Esophagus muscularis mucosa (tissue), 4 donors: Measurements from ENCODE around the gene ARRB2. TPM values are rescaled to one million over a fixed set of nuclear protein-coding genes. Genes with fewer than 3 reads are reported as not detected.

Experiments used
- DNase-seq: peaks from one replicate; pipeline ENCODE4 v3.0.0-alpha.2; 2017; ENCODE audit errors: extremely low spot score
- H3K27ac ChIP-seq, 4 donors: fragments of 200-600 bp; sonication (generic); replicated peaks in 1 of 4; 1 replicate in 3 of 4; 2 replicates in 1 of 4; pipeline ENCODE4 v1.5.1; 2016 to 2019; ENCODE audit warnings: mild to moderate bottlenecking in 1 of 4
- H3K27me3 ChIP-seq, 4 donors: fragments of 200-600 bp; sonication (generic); one replicate each; pipeline versions ENCODE4 v1.5.1 to v1.6.0; 2016 to 2019
- H3K36me3 ChIP-seq, 4 donors: fragments of 200-600 bp; sonication (generic); one replicate each; pipeline ENCODE4 v1.5.1; 2016 to 2019
- H3K4me1 ChIP-seq, 4 donors: fragments of 200-600 bp; sonication (generic); one replicate each; pipeline ENCODE4 v1.5.1; 2016 to 2019
- H3K4me3 ChIP-seq, 4 donors: fragments of 200-600 bp; sonication (generic); 1 replicate in 2 of 4; 2 replicates in 2 of 4; pipeline ENCODE4 v1.5.1; 2016 to 2019; ENCODE audit warnings: mild to moderate bottlenecking in 4 of 4, moderate library complexity in 1 of 4
- H3K9me3 ChIP-seq, 4 donors: fragments of 200-600 bp; sonication (generic); 1 replicate in 3 of 4; 2 replicates in 1 of 4; pipeline ENCODE4 v1.5.1; 2016 to 2019
- EP300 ChIP-seq: sonication (generic); formaldehyde crosslinking; IDR thresholded peaks from one replicate; pipeline ENCODE4 v1.6.1; 2017; ENCODE audit warnings: antibody characterized with exemption
- POLR2A ChIP-seq: fragments of 450-650 bp; IDR thresholded peaks from one replicate; pipeline ENCODE4 v1.6.1; 2017; ENCODE audit warnings: antibody characterized with exemption, moderate library complexity, mild to moderate bottlenecking, low read depth
- POLR2AphosphoS5 ChIP-seq, 2 donors: sonication (generic); formaldehyde crosslinking; IDR thresholded peaks; one replicate each; pipeline ENCODE4 v1.6.1; 2017; ENCODE audit warnings: antibody characterized with exemption in 2 of 2
- WGBS: methylation state at CpG from one replicate; pipeline ENCODE4 v1.1.5; 2018; 5-methylcytosine and 5-hydroxymethylcytosine counted together
- intact Hi-C: fragments of 100-400 bp; cut with DNase I; formaldehyde crosslinking; loops from one replicate; pipeline ENCODE4 v1.15.1; 2023
- total RNA-seq, 4 donors: library from RNA; depleted of rRNA; stranded (reverse); fragments of >200 nt; gene quantifications; one replicate each; pipeline versions ENCODE4 v1.1.0 to v1.2.1, GENCODE V29; 2016
- TF ChIP-seq, protein P1 (sequence below), 3 experiments: fragments of 200-600 bp in 2 of 3; fragments of 450-650 bp in 1 of 3; sonication (generic) in 2 of 3; IDR thresholded peaks; one replicate each; pipeline ENCODE4 v1.5.1; 2017 to 2019; ENCODE audit warnings: antibody characterized with exemption in 3 of 3, mild to moderate bottlenecking in 2 of 3, moderate library complexity in 1 of 3

The ARRB2 gene
- total RNA-seq, 4 donors from 2014 or later, result 25.4 to 41.4 (median 31.4) TPM

DNA sequence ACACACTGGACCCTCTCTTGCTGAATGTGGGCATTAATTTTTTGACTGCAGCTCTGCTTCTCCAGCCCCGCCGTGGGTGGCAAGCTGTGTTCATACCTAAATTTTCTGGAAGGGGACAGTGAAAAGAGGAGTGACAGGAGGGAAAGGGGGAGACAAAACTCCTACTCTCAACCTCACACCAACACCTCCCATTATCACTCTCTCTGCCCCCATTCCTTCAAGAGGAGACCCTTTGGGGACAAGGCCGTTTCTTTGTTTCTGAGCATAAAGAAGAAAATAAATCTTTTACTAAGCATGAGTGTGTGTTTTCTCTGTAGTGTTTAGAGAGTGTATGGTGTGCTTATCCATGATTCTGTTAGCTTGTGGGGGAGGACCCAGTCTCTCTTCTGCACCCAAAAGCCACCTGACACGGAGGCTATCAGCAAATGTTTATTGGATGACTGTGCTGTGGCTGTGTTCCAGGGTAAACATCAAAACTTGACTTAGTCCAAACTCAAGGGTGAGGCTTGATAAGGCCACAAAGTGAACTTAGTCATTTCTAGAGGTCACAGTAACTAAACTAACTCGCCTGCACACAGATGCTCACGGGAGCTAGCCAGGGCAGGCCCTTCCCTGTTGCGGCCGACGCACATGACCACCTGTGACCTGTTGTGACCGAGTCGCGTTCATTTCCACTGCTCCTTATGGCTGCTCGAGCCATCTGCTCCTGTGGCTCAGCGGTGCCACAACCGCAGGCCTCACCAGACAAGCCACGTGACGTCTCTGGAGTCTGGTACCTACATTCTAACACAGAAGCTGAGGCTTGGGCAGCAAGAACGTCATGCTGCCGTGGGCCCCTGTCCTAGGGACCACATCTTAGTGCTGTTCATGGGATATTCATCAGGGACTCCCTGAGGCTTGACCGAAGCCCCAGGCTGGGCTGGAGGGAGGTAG, 11.0 kb downstream of the ARRB2 start:
- no peak for DNase-seq
- 85% methylated on average over 12 of the region's 20 CpGs for WGBS
- H3K36me3 ChIP-seq, result peaks cover 12 to 45% (median 32%) of the 10 kb centered on the region in 4 donors
- intact Hi-C loops, result no loop called here
- no peak for TF ChIP-seq EP300
- TF ChIP-seq, protein P1, sequence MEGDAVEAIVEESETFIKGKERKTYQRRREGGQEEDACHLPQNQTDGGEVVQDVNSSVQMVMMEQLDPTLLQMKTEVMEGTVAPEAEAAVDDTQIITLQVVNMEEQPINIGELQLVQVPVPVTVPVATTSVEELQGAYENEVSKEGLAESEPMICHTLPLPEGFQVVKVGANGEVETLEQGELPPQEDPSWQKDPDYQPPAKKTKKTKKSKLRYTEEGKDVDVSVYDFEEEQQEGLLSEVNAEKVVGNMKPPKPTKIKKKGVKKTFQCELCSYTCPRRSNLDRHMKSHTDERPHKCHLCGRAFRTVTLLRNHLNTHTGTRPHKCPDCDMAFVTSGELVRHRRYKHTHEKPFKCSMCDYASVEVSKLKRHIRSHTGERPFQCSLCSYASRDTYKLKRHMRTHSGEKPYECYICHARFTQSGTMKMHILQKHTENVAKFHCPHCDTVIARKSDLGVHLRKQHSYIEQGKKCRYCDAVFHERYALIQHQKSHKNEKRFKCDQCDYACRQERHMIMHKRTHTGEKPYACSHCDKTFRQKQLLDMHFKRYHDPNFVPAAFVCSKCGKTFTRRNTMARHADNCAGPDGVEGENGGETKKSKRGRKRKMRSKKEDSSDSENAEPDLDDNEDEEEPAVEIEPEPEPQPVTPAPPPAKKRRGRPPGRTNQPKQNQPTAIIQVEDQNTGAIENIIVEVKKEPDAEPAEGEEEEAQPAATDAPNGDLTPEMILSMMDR (IDR thresholded peaks at IDR 0.05), result no peak
- TF ChIP-seq POLR2A, result no peak
- H3K9me3 ChIP-seq, result no peaks in the 10 kb centered on the region
- H3K27ac ChIP-seq, result no peak overlapping the region
- H3K4me1 ChIP-seq, result peaks cover 0 to 5% (median 2%) of the 10 kb centered on the region in 4 donors
- no peaks in the 10 kb centered on the region for H3K27me3 ChIP-seq
- no peak overlapping the region for H3K4me3 ChIP-seq

DNA sequence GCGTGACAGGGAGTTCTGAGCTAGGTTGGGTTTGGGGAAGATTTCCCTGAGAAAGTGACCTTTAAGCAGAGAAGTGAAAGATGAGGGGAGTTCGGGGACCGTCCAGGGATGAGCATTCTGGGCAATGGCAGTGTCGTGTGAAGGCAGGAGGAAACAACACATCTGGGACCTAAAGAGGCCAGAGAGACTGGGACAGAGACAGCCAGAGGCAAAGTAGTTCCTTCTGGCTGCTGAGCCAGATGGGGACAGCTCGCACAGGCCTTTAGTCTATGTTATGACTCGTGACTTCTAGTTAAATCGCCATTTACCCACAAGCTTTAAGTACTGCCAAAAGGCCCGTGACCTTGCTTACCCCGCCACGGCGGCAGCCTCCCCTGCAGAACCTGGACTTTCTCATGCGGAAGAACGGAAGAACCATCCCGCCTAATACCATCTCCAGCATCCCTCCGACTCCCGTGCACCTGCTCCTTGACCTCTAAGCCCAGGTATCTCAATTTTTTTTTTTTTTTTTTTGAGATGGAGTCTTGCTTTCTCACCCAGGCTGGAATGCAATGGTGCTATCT, 12.3 kb downstream of the ARRB2 start:
- Histone ChIP-seq H3K9me3 (no peaks in the 10 kb centered on the region), H3K27me3 (no peaks in the 10 kb centered on the region), H3K4me1 (peaks cover 0 to 5% (median 2%) of the 10 kb centered on the region in 4 donors), H3K36me3 (peaks cover 2 to 32% (median 19%) of the 10 kb centered on the region in 4 donors), H3K4me3 (no peak overlapping the region), H3K27ac (no peak overlapping the region)
- no peak for DNase-seq
- TF ChIP-seq POLR2A (no peak), EP300 (no peak), POLR2AphosphoS5 (IDR thresholded peaks at IDR 0.05) (no peak)
- TF ChIP-seq, protein P1 (IDR thresholded peaks at IDR 0.05), result no peak
- intact Hi-C loops, result no loop called here
- 90% methylated on average over 16 of the region's 16 CpGs for WGBS

DNA sequence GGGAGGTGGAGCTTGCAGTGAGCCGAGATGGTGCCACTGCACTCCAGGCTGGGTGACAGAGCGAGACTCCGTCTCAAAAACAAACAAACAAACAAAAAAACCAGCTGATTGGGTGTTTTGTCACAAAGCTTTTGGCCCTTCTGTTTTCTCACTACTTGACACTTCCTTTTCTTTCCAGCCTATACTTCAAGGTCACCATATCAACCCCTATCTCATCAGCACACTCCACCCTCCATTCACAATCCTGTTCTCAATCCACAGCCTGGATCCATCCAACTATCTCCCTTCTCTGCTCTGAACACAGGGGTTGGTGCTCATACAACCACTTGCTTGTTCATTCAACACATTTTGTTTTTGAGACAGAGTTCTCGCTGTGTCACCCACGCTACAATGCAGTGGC, 14.2 kb downstream of the ARRB2 start:
- Histone ChIP-seq H3K4me3 (no peak overlapping the region), H3K27me3 (no peaks in the 10 kb centered on the region), H3K36me3 (peaks cover 0 to 16% (median 4%) of the 10 kb centered on the region in 4 donors), H3K4me1 (peaks cover 0 to 4% (median 2%) of the 10 kb centered on the region in 4 donors), H3K9me3 (no peaks in the 10 kb centered on the region), H3K27ac (no peak overlapping the region)
- WGBS, result 77% methylated on average over 5 of the region's 5 CpGs
- intact Hi-C loops, result no loop called here
- DNase-seq, result no peak
- TF ChIP-seq POLR2A (no peak), EP300 (no peak), POLR2AphosphoS5 (IDR thresholded peaks at IDR 0.05) (no peak)
- TF ChIP-seq, protein P1 (IDR thresholded peaks at IDR 0.05), result no peak

DNA sequence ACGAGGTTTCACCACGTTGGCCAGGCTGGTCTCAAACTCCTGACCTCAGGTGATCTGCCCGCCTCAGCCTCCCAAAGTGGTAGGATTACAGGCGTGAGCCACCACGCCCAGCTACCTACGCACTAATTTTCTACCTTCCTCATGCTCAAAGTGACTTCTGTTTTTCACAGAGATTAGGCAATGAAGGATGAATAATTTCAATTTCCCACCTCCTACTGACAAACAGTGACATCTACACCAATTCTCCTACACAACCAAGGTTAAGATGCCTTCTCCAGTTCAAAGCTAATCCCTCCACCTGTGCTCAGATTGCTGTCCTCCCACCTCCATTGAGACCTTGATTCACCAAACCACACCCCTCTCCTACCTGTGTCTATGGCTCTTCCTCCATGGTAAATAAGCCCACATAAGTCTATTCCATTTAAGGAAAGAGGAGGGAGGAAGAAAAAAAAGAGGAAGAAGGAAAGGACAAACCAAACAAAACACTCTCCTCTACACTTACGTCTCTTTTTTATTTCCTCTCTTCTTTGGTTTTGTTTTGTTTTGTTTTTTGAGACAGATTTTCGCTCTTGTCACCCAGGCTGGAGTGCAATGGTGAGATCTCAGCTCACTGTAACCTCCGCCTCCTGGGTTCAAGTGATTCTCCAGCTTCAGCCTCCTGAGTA, 15.3 kb downstream of the ARRB2 start:
- Histone ChIP-seq H3K4me1 (peaks cover 0 to 8% (median 6%) of the 10 kb centered on the region in 4 donors), H3K27me3 (no peaks in the 10 kb centered on the region), H3K9me3 (no peaks in the 10 kb centered on the region), H3K27ac (no peak overlapping the region), H3K36me3 (peaks cover 0 to 4% (median 0%) of the 10 kb centered on the region in 4 donors), H3K4me3 (no peak overlapping the region)
- no peak for DNase-seq
- WGBS, result 75% methylated on average over 9 of the region's 9 CpGs
- TF ChIP-seq EP300 (no peak), POLR2A (no peak), POLR2AphosphoS5 (IDR thresholded peaks at IDR 0.05) (no peak)
- TF ChIP-seq, protein P1 (IDR thresholded peaks at IDR 0.05), result no peak
- intact Hi-C loops, result no loop called here
